CD4-positive, alpha-beta T cell treated with Interleukin-12 subunit alpha and Interleukin-12 subunit beta, for 1 hour (primary cell): ENCODE results near the gene PRKRA.
A peak's percentile ranks its signal among the peaks of the same experiment; 100 is the strongest.
"Not testable (repeated sequence)": the region's sequence is repeated elsewhere in the genome, so short reads cannot be mapped to it uniquely, and the experiment has no call there.

Experiments
- DNase-seq: peaks from one replicate; pipeline ENCODE4 v3.0.0-alpha.2; 2020

PRKRA gene

GRCh38 chr2:178450774-178451525 is at the start of gene PRKRA, which contains the start of gene PJVK:
Gene PRKRA, minus strand, starts transcription at chr2:178451175. Its CDS starts 145 bp downstream, at chr2:178451030.
Gene PJVK, plus strand, starts transcription at chr2:178451378. Its CDS starts 2,032 bp downstream, at chr2:178453410.
- DNase-seq: peak; percentile 96

- DNase-seq: no peak
Observed at GRCh38 chr2:178499640-178500039, 48.7 kb upstream of the PRKRA start.

DNA sequence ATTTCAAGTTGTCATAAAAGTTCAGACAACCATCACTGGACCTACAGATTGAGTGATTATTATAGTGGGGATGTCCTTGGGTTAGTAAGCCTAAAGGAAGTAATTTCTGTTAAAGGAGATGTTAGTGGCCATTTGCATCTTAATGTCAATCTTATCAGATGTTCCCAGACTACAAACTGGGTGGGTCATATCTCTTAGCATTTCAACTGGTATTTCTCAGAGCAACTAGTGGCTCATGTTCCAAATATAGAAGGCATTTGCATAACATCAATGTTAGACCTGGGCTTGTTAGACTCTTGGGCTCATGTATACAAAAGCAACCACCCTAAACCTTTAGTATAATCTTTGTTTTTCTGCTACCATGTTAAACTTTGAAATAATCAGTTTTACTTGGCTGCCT is 47.2 kb upstream of the PRKRA start:
- DNase-seq: no peak

DNA sequence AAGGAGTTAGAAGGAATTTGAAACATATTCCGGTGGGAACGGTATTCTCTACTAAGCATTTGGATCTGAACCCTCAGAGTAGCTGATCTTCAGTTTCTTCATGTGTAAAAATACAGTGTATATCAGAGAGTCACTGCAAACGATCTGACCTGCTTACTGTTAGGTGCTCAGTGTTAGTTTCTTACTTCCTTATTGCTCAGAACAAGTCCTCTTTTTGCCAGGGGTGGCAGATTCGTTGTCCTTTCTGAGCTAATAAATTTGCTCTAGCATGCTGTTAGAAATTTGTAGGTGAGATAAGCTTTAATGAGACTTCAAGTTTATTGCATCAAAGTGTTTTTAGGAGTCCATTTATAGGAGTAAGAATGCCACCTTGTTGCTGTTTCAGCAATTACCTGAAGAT is 45.1 kb upstream of the PRKRA start:
- DNase-seq: no peak

DNA sequence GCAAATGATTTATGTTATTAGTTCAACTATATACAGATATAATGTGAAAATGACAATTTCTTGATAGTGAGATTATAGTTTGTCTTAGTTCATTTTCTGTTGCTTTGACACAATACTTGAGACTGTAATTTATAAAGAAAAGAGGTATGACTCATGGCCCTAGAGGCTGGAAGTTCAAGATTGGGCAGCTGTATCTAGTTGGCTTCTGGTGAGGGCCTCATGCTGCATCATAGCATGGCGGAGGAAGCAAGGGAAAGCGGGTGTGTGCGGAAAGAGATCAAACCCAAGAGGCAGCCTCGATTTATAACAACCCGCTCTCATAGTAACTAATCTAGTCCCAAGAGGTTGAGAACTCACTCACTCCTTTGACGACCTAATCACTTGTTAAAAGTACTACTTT is 40.6 kb upstream of the PRKRA start:
- DNase-seq: no peak

GRCh38 chr2:178485356-178485755 is 34.4 kb upstream of the PRKRA start:
- DNase-seq: no peak

DNA sequence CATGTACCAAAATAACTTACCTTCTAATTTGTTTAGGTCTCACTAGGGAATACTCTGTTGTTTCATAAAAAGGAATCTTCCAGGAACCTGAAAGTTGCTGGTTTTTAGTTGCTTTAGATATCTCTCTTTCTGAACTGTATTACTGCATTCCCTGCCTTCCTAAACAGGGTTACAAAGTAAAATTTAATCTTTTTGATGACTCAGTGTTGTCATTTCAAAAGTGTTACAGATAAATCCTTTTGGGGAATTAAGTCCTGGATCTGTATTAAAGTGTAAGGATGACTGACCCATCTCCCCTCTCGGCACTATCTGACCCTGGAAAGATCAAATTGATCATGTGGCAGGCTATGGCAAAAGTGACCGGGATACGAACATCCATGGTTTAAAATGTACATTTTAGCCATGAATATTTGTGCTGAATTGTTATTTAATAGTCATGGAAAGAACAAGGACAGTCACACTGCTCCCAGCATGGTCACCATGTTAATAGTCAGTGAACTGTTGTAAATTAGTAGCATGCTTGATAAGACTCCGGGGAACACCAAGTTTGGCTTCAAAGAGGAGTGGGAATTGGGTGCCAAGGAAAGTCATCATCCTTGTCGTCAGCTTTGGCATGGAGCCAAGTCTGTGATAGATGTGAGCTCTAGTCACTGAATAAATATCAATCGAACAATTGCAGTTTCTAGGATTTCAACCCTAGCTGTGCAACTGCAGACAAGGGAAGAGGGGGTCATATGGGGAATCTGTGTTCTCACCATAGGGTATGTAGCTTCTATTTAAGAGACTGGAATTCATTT is 33.5 kb upstream of the PRKRA start:
- DNase-seq: no peak

DNA sequence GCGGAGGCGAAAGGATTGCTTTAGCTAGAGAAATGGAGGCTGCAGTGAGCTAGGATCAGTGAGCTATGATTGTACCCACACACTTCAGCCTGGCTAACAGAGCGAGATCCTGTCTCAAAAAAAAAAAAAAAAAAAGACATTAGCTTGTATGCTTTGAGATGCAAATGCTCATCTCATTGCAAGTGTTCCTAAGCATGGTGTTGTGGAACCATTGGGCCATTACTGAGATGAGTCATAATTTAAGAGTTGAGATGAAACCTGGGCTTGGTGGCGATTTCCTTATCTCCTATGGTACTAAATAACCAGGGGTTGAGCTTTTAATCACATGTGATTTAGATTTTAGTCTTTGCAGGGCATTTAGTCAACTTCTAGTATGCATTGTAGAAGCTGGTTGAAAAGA is 31.5 kb upstream of the PRKRA start:
- no peak for DNase-seq

- DNase-seq: peak; percentile 84
Observed at GRCh38 chr2:178480227-178481181, 29.5 kb upstream of the PRKRA start, which contains the start of gene PLEKHA3. Gene PLEKHA3, plus strand, starts transcription at chr2:178480457. Its CDS starts 413 bp downstream, at chr2:178480870.

DNA sequence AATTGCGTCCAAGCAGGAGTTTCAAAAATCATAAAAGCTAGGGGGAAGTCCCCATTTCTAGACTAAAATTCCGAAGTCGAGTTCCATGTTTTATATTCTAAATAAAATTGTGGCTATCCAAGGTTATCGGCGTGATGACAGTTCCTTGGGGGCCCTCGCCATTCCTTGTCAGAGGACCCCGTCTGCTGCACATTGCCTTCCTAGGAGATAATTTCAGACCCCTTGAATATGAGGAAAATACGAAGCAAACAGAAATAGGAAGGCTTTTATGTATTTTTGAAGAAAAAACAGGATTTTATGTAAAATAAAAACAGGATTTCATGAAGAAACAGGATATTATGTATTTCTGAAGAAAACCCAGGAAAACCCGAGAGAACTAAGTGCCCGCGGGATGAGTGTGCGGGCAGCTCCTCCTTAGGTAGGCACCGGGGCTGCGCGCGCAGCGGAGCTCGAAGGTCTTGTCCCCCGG is 28.8 kb upstream of the PRKRA start:
- no peak for DNase-seq

- no peak for DNase-seq
Observed at GRCh38 chr2:178479275-178479616, 28.3 kb upstream of the PRKRA start.

GRCh38 chr2:178478439-178479274 is 27.7 kb upstream of the PRKRA start, which contains the start of gene FKBP7:
Gene FKBP7, minus strand, starts transcription at chr2:178478600. Its CDS starts 101 bp downstream, at chr2:178478499.
- peak; percentile 88 for DNase-seq

- no peak for DNase-seq
Observed at GRCh38 chr2:178478130-178478438, 27.1 kb upstream of the PRKRA start.

DNA sequence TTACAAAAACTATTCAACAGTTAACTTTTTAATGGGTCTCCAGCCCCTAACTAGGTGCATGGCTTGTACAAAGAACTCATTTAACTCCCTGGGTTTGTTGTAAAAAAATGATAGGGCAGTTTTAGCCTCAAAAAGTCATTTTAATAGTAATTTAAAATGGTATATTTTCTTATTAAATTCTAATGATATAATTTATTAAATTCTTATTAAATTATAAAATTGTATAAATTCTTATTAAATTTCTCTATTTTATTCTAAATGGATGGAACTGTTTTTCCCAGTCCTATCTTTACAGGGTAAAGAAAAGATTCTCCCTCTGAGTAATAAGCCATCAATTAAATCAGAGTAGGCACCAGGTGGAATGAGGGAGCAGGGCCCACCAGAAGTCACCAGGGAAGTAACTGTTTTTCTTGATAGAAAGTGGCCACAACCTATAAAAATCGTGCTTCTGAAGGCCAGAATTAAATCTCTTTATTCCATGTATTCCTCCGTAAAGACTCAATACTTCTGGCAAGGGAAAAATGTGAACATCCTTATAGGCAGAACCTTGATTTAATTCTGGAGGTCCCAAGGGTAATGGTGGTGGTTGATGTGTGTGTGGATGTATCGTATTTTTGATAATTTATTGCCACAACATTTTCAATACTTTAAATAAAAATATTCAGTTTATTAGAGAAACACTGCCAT is 26.6 kb upstream of the PRKRA start:
- no peak for DNase-seq

GRCh38 chr2:178476477-178476876 is 25.5 kb upstream of the PRKRA start:
- DNase-seq: no peak

GRCh38 chr2:178474560-178474959 is 23.6 kb upstream of the PRKRA start:
- no peak for DNase-seq

- no peak for DNase-seq
Observed at GRCh38 chr2:178473931-178474330, 23.0 kb upstream of the PRKRA start.

- DNase-seq: no peak
Observed at GRCh38 chr2:178473373-178473772, 22.4 kb upstream of the PRKRA start.

- not testable (repeated sequence) for DNase-seq
Observed at GRCh38 chr2:178471313-178471712, 20.3 kb upstream of the PRKRA start.

- DNase-seq: no peak
Observed at GRCh38 chr2:178469219-178469849, 18.4 kb upstream of the PRKRA start.

- no peak for DNase-seq
Observed at GRCh38 chr2:178457390-178457886, 6.5 kb upstream of the PRKRA start.
